Glutamatergic neuron (in vitro differentiated cells): ENCODE measurements around the gene ZNF195. TPM values are rescaled to one million over a fixed set of nuclear protein-coding genes. Genes with fewer than 3 reads are reported as not detected.
"Not testable (repeated sequence)": the region's sequence is repeated elsewhere in the genome, so short reads cannot be mapped to it uniquely, and the experiment has no call there.

Source experiments
- DNase-seq: peaks from one replicate; pipeline ENCODE4 v3.0.0; 2022
- H3K27ac Mint-ChIP-seq: one replicate; pipeline ENCODE4 v1.8.0; 2020; ENCODE audit warnings: mild to moderate bottlenecking, mixed read lengths, inconsistent platforms; ENCODE audit not compliant: unreplicated experiment
- H3K27me3 Mint-ChIP-seq: one replicate; pipeline ENCODE4 v1.8.0; 2020; ENCODE audit warnings: mild to moderate bottlenecking, moderate library complexity, mixed read lengths, inconsistent platforms; ENCODE audit not compliant: unreplicated experiment
- H3K36me3 Mint-ChIP-seq: one replicate; pipeline ENCODE4 v1.8.0; 2020; ENCODE audit warnings: mild to moderate bottlenecking, mixed read lengths, inconsistent platforms; ENCODE audit not compliant: unreplicated experiment
- H3K4me1 Mint-ChIP-seq: one replicate; pipeline ENCODE4 v1.8.0; 2020; ENCODE audit warnings: mild to moderate bottlenecking, low read depth, mixed read lengths, inconsistent platforms; ENCODE audit not compliant: unreplicated experiment
- H3K4me3 Mint-ChIP-seq: one replicate; pipeline ENCODE4 v1.8.0; 2020; ENCODE audit warnings: mild to moderate bottlenecking, mixed read lengths, inconsistent platforms; ENCODE audit not compliant: unreplicated experiment
- H3K9me3 Mint-ChIP-seq: one replicate; pipeline ENCODE4 v1.8.0; 2020; ENCODE audit warnings: mild to moderate bottlenecking, moderate library complexity, mixed read lengths, inconsistent platforms; ENCODE audit not compliant: unreplicated experiment
- CTCF ChIP-seq: fragments of 200-600 bp; sonication (generic); IDR thresholded peaks from one replicate; pipeline ENCODE4 v1.5.0; 2021; ENCODE audit not compliant: partially characterized antibody, unreplicated experiment
- total RNA-seq: library from RNA; stranded (reverse); fragmentation: NEBNext Ultra II Directional; extraction: Animal tissue kit (Norgen Biotek cat#: 25700); gene quantifications from one replicate; pipeline ENCODE4 v1.2.1, GENCODE V29; 2021; ENCODE audit not compliant: unreplicated experiment

The ZNF195 gene
- total RNA-seq, 1 donor from 2014 or later, result 140 TPM

- H3K36me3 Mint-ChIP-seq, H3K27me3 Mint-ChIP-seq, H3K9me3 Mint-ChIP-seq, H3K27ac Mint-ChIP-seq, H3K4me3 Mint-ChIP-seq: not testable (repeated sequence)
- peak; percentile 46 for TF ChIP-seq CTCF
- H3K4me1 Mint-ChIP-seq, result peaks cover 12% of the 10 kb centered on the region
- peak; percentile 79 for DNase-seq
Measured at GRCh38 chr11:3417047-3417446, 38.1 kb upstream of the ZNF195 start.

- H3K27me3 Mint-ChIP-seq, H3K4me3 Mint-ChIP-seq, H3K4me1 Mint-ChIP-seq, H3K27ac Mint-ChIP-seq, H3K36me3 Mint-ChIP-seq, H3K9me3 Mint-ChIP-seq, DNase-seq: not testable (repeated sequence)
Measured at GRCh38 chr11:3415301-3415700, 36.4 kb upstream of the ZNF195 start.

- H3K27ac Mint-ChIP-seq, H3K36me3 Mint-ChIP-seq, DNase-seq, H3K27me3 Mint-ChIP-seq, H3K4me3 Mint-ChIP-seq, H3K4me1 Mint-ChIP-seq, H3K9me3 Mint-ChIP-seq: not testable (repeated sequence)
Measured at GRCh38 chr11:3413666-3414065, 34.7 kb upstream of the ZNF195 start.

DNA sequence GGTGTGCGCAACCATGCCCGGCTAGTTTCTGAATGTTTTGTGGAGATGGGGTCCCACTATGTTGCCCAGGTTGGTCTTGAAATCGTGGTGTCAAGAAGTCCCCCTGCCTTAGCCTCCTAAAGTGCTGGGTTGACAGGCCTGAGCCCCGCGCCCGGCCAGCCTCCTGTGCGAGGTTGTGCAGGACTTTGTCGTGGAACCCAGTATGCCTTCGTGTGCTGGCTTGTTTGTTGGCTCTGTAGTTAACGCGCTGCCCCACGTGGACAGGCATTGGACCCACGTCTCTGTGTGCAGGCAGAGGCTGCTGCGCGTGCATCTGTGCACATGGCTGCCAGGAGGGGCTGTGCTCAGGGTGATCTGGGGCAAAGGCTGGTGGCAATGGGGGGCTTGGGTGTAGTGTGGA, 33.9 kb upstream of the ZNF195 start:
- Mint-ChIP-seq H3K27ac (no peak overlapping the region), H3K9me3 (peaks cover 11% of the 10 kb centered on the region), H3K27me3 (peaks cover 6% of the 10 kb centered on the region), H3K4me3 (no peak overlapping the region), H3K4me1 (peaks cover 6% of the 10 kb centered on the region), H3K36me3 (no peaks in the 10 kb centered on the region)
- TF ChIP-seq CTCF, result no peak
- DNase-seq, result no peak

DNA sequence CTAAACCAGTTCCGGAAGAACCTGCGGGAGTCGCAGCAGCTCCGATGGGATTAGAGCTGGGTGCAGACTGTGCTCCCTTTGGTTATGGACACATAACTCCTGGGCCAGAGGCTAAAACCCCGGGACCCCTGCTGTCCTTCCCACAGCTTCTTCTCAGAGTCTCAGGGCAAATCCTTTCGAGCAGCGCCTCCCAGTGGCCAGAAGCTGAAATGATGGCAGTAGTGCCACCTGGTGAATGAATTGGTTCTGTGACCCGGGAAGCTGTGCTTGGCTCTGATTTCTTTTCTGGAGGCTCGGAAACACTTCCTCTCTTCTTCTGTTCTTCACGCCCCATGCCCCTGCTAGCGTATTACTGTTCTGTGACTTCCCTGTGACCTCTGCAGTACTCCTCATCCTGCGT, 29.8 kb upstream of the ZNF195 start:
- peak; percentile 90 for DNase-seq
- not testable (repeated sequence) for H3K9me3 Mint-ChIP-seq, H3K36me3 Mint-ChIP-seq, H3K4me3 Mint-ChIP-seq, H3K27ac Mint-ChIP-seq, H3K27me3 Mint-ChIP-seq, H3K4me1 Mint-ChIP-seq
- peak; percentile 86 for TF ChIP-seq CTCF

DNA sequence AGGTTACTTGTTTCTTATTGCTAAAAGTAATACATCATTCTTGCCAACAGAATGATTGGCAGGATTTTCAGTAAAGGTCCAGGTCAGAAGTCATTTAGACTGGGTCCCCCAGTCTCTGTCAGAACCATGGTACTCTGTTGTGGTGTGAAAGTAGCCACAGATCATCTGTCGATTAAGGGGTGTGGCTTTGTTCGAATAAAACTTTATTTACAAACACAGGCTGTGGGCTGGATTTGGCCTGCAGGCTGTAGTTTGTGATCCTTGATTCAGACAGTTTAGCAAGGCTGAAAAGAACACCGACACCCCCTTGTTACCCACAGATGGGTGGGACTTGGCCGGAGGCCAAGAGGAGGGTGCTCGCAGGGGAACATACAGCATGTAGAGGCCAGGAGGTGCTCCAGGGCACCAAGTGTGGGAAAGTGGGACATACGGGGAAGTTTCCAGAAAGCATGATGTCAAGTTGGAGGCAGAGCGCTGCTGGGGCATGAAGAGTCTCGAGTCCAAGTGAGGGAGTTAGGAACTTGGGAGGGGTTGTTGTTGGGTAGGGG, 29.2 kb upstream of the ZNF195 start:
- not testable (repeated sequence) for H3K36me3 Mint-ChIP-seq, H3K4me1 Mint-ChIP-seq, H3K27me3 Mint-ChIP-seq, H3K27ac Mint-ChIP-seq, DNase-seq, H3K9me3 Mint-ChIP-seq, H3K4me3 Mint-ChIP-seq

- not testable (repeated sequence) for H3K36me3 Mint-ChIP-seq, H3K4me1 Mint-ChIP-seq, H3K27ac Mint-ChIP-seq, DNase-seq, H3K4me3 Mint-ChIP-seq, H3K9me3 Mint-ChIP-seq, H3K27me3 Mint-ChIP-seq
Measured at GRCh38 chr11:3406937-3407336, 28.0 kb upstream of the ZNF195 start.

GRCh38 chr11:3406223-3406875, 27.4 kb upstream of the ZNF195 start:
- not testable (repeated sequence) for H3K27me3 Mint-ChIP-seq, DNase-seq, H3K9me3 Mint-ChIP-seq, H3K27ac Mint-ChIP-seq, H3K36me3 Mint-ChIP-seq, H3K4me3 Mint-ChIP-seq, H3K4me1 Mint-ChIP-seq

DNA sequence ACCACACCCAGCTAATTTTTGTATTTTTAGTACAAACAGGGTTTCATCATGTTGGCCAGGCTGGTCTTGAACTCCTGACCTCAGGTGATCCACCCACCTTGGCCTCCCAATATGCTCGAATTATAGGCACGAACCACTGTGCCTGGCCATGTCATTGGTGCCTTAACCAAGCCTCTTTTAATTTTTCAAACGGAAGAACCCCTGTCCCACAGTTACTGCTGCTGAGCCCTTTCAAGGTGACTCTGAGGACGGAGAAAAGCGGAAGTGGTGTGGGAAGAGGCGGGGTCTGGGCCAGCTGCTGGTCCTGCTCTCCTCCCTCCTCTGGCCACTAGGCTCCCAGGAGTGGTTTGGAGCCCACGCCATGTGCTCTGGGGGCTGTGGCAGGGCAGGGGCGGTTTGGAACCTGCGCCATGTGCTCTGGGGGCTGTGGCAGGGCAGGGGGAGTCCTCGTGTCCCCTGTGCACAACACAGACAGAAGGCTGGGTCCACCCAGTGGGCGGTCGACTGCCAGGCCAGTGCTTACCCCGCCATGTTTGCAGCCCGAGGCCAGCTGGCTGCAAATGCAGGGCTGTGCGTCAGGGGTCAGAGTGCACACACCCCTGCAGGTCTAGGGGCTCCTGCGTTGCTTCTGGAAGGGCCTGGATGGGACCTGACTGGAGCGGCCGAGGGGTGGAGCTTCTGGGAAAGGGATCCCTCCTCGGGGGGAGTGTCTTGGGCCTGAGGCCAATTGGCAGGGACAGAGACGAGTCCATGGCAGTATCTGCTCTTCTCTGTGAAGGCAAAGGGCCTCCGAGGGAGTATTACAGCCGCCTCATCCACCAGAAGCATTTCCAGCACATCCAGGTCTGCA, 25.4 kb upstream of the ZNF195 start:
- not testable (repeated sequence) for H3K27ac Mint-ChIP-seq, H3K9me3 Mint-ChIP-seq

More for the DNA sequence above, 25.4 kb upstream of the ZNF195 start:
- not testable (repeated sequence) for H3K27me3 Mint-ChIP-seq, H3K36me3 Mint-ChIP-seq, DNase-seq, H3K4me3 Mint-ChIP-seq, H3K4me1 Mint-ChIP-seq
